SK-N-SH (cell line): ENCODE results near the gene ABAT. TPM values are rescaled to one million over a fixed set of nuclear protein-coding genes. Genes with fewer than 3 reads are reported as not detected.

Experiments
- CTCF ChIA-PET: fragments of 300-600, 350-600 bp; formaldehyde crosslinking; extraction: SDS; loops from one replicate; lab custom pipeline; 2021; lab: Yijun Ruan, JAX
- POLR2A ChIA-PET: fragments of 350-600 bp; sonication (Branson Sonifier 250); formaldehyde crosslinking; extraction: SDS; loops from one replicate; lab custom pipeline; 2020; ENCODE audit warnings: antibody characterized with exemption, inconsistent platforms; lab: Yijun Ruan, JAX
- DNase-seq: peaks from one replicate; pipeline ENCODE4 v3.0.0; 2012
- H2AFZ ChIP-seq: fragments of 200-600 bp; sonication (generic); 2 replicates; pipeline ENCODE4 v1.8.1; 2016; ENCODE audit warnings: antibody characterized with exemption, mild to moderate bottlenecking, low read depth
- H3F3A ChIP-seq: fragments of 200-600 bp; sonication (generic); replicated peaks from 2 replicates; pipeline ENCODE3; 2016; ENCODE audit warnings: antibody characterized with exemption, mild to moderate bottlenecking; ENCODE audit not compliant: insufficient read depth
- H3K27ac ChIP-seq, 2 experiments: fragments of 200-500 bp in 1 of 2; fragments of 200-600 bp in 1 of 2; sonication (Bioruptor generic) in 1 of 2; sonication (generic), shearing (Covaris generic) in 1 of 2; 2 replicates each; pipeline versions ENCODE4 v1.5.1 to v1.6.1; 2014 to 2016; ENCODE audit warnings: low read depth in 2 of 2, inconsistent platforms in 1 of 2, low read length in 1 of 2, mild to moderate bottlenecking in 1 of 2, mixed read lengths in 1 of 2
- H3K27me3 ChIP-seq: fragments of 200-600 bp; sonication (generic), shearing (Covaris generic); 2 replicates; pipeline ENCODE4 v1.6.1; 2016; ENCODE audit warnings: mixed run types; ENCODE audit not compliant: insufficient read depth
- H3K36me3 ChIP-seq, 2 experiments: fragments of 200-500 bp in 1 of 2; fragments of 200-600 bp in 1 of 2; sonication (Bioruptor generic) in 1 of 2; sonication (generic) in 1 of 2; replicated peaks in 1 of 2; 2 replicates each; pipeline versions ENCODE3 to v1.5.1; 2014 to 2016; ENCODE audit warnings: low read length in 1 of 2, mild to moderate bottlenecking in 1 of 2; ENCODE audit not compliant: insufficient read depth in 2 of 2, control insufficient read depth in 1 of 2
- H3K4me1 ChIP-seq, 2 experiments: fragments of 200-500 bp in 1 of 2; fragments of 200-600 bp in 1 of 2; sonication (Bioruptor generic) in 1 of 2; sonication (generic), shearing (Covaris generic) in 1 of 2; 2 replicates each; pipeline versions ENCODE4 v1.5.1 to v1.6.1; 2014 to 2016; ENCODE audit warnings: low read depth in 1 of 2, low read length in 1 of 2, mixed run types in 1 of 2; ENCODE audit not compliant: insufficient read depth in 2 of 2, control insufficient read depth in 1 of 2
- H3K4me2 ChIP-seq: fragments of 200-600 bp; sonication (generic), shearing (Covaris generic); 2 replicates; pipeline ENCODE4 v1.6.1; 2017; ENCODE audit warnings: mixed run types
- H3K4me3 ChIP-seq, 2 experiments: fragments of 200-500 bp in 1 of 2; fragments of 200-600 bp in 1 of 2; sonication (Bioruptor generic) in 1 of 2; sonication (generic), shearing (Covaris generic) in 1 of 2; 2 replicates each; pipeline versions ENCODE4 v1.5.1 to v1.8.1; 2014 to 2016; ENCODE audit warnings: low read depth in 2 of 2, inconsistent platforms in 1 of 2, low read length in 1 of 2, mild to moderate bottlenecking in 1 of 2, mixed read lengths in 1 of 2, moderate library complexity in 1 of 2
- H3K79me2 ChIP-seq: fragments of 200-600 bp; sonication (generic); 2 replicates; pipeline ENCODE4 v1.8.1; 2017; ENCODE audit warnings: mild to moderate bottlenecking; ENCODE audit not compliant: insufficient read depth
- H3K9ac ChIP-seq: fragments of 200-600 bp; sonication (generic); 2 replicates; pipeline ENCODE4 v1.6.1; 2017; ENCODE audit warnings: mixed run types
- H3K9me2 ChIP-seq: fragments of 200-600 bp; sonication (generic); 2 replicates; pipeline ENCODE4 v1.6.1; 2017; ENCODE audit warnings: mixed run types
- H3K9me3 ChIP-seq: fragments of 200-600 bp; sonication (generic); 2 replicates; pipeline ENCODE4 v1.6.1; 2017; ENCODE audit warnings: mixed run types, mild to moderate bottlenecking, moderate library complexity
- H4K20me1 ChIP-seq: fragments of 200-600 bp; sonication (generic); 2 replicates; pipeline ENCODE4 v1.6.1; 2017; ENCODE audit warnings: mild to moderate bottlenecking, mixed run types; ENCODE audit not compliant: insufficient read depth
- CHD2 ChIP-seq: fragments of 150-350 bp; IDR thresholded peaks from 2 replicates; pipeline ENCODE4 v1.6.1; 2018; ENCODE audit warnings: low read length; ENCODE audit not compliant: partially characterized antibody
- FOSL2 ChIP-seq: IDR thresholded peaks from 2 replicates; pipeline ENCODE4 v1.4.0; 2012; ENCODE audit warnings: low read depth, mild to moderate bottlenecking, moderate library complexity, borderline replicate concordance
- FOXJ3 ChIP-seq: sonication (generic); formaldehyde crosslinking; IDR thresholded peaks from 2 replicates; pipeline ENCODE4 v1.5.1; 2020; ENCODE audit warnings: mild to moderate bottlenecking, missing genetic modification reagents
- RAD21 ChIP-seq: IDR thresholded peaks from 2 replicates; pipeline ENCODE4 v1.6.1; 2012; ENCODE audit warnings: mild to moderate bottlenecking, low read length
- REST ChIP-seq: IDR thresholded peaks from 2 replicates; pipeline ENCODE4 v1.6.1; 2012; ENCODE audit warnings: mild to moderate bottlenecking, low read depth, low read length, moderate library complexity
- WGBS: methylation state at CpG from one replicate; pipeline ENCODE4 v1.1.6; 2017; ENCODE audit warnings: low lambda C conversion rate; 5-methylcytosine and 5-hydroxymethylcytosine counted together
- polyA plus RNA-seq, 3 experiments: library from polyadenylated mRNA; depleted of rRNA; stranded (reverse); fragments of >200 nt; gene quantifications; 2 replicates each; pipeline ENCODE4 v1.2.3, GENCODE V29; 2012

The ABAT gene
- polyA plus RNA-seq, 1 of the 3 experiments (the other 2 are of a cell fraction) = 4.7 TPM

DNA sequence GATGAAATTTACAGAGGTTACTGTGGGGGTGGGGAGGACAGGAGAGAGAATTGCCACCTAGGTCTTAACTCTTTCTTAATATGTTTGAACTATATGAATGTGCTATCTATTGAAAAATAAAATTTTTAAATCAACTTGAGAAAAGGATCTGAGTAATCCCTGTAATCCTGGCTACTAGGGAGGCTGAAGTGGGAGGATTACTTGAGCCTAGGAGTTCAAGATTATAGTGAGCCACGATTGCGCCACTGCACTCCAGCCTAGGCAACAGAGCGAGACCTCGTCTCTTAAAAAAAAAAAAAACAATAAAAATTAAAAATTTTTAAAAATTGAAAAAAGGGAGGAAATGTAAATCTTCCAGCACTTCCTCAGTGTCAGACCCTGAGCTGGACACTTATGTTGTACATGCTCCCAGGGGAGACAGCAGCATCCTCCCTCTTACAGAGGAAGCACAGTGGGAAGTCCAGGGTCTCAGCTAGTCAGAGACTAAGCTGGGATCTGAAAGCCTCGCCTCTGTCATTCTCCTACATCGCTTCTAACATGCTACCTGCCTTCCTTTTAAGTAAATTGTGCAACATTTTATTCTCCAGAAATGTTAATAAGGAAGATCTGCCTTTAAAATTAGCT is 145.1 kb downstream of the ABAT start:
- no peak for DNase-seq
- Histone ChIP-seq H3K27ac (no peak overlapping the region), H3K9me2 (no peaks in the 10 kb centered on the region), H3K4me2 (no peak overlapping the region), H3K9me3 (no peaks in the 10 kb centered on the region), H3K4me1 (peaks cover 0 to 12% of the 10 kb centered on the region in 2 experiments; a peak in 3 of 4 replicates), H3K36me3 (peaks cover 66 to 80% of the 10 kb centered on the region in 2 experiments), H3F3A (peaks cover 11% of the 10 kb centered on the region), H4K20me1 (no peaks in the 10 kb centered on the region), H3K9ac (no peak overlapping the region), H3K79me2 (peaks cover 47% of the 10 kb centered on the region; the same call in 1 of the 2 replicates), H3K4me3 (no peak overlapping the region), H3K27me3 (no peaks in the 10 kb centered on the region), H2AFZ (no peak overlapping the region)
- ChIA-PET POLR2A (interaction anchor here (3.1 kb wide), 1 partner anchor 10 kb away, joined by 12 read pairs; no protein-coding TSS in a partner anchor), CTCF (interaction anchor here (0.5 to 1.2 kb wide), 3 partner anchors 28 to 61 kb away, joined by 3 to 6 read pairs (median 3); no protein-coding TSS in a partner anchor)
- TF ChIP-seq FOXJ3 (CRISPR knock-in tag) (no peak), RAD21 (no peak)
- WGBS = 96% methylated on average over 6 of the region's 6 CpGs

- H4K20me1 ChIP-seq = no peaks in the 10 kb centered on the region
- no peak overlapping the region for H3K4me2 ChIP-seq
- H3K4me1 ChIP-seq = peaks cover 0 to 22% of the 10 kb centered on the region in 2 experiments; a peak in 3 of 4 replicates
- no peaks in the 10 kb centered on the region for H3K9me3 ChIP-seq
- 98% methylated on average over 3 of the region's 3 CpGs for WGBS
- CTCF ChIA-PET = interaction anchor here (0.8 to 3.8 kb wide), 4 partner anchors 10 to 187 kb away, joined by 3 to 15 read pairs (median 5); no protein-coding TSS in a partner anchor
- no peaks in the 10 kb centered on the region for H3K27me3 ChIP-seq
- H3F3A ChIP-seq = peaks cover 26% of the 10 kb centered on the region
- TF ChIP-seq FOSL2 = no peak
- no peak for TF ChIP-seq REST
- no peak for TF ChIP-seq CHD2
- no peaks in the 10 kb centered on the region for H3K9me2 ChIP-seq
- H3K9ac ChIP-seq = no peak overlapping the region
- H3K79me2 ChIP-seq = peaks cover 41% of the 10 kb centered on the region; the same call in 1 of the 2 replicates
- peaks cover 66 to 68% of the 10 kb centered on the region in 2 experiments for H3K36me3 ChIP-seq
- peak overlapping the region in 1 of 2 experiments; percentile 88; a peak in 2 of 4 replicates for H3K27ac ChIP-seq
- DNase-seq = no peak
- H2AFZ ChIP-seq = no peak overlapping the region
- POLR2A ChIA-PET = no interaction called here
- no peak overlapping the region for H3K4me3 ChIP-seq
Observed at GRCh38 chr16:8822403-8822802, 148.0 kb downstream of the ABAT start.
